Measurements from ENCODE around the gene LACTBL1.

GRCh38 chr1:22918644-22919043 is 54.0 kb downstream of the LACTBL1 start:
- TF ChIP-seq, protein P1, sequence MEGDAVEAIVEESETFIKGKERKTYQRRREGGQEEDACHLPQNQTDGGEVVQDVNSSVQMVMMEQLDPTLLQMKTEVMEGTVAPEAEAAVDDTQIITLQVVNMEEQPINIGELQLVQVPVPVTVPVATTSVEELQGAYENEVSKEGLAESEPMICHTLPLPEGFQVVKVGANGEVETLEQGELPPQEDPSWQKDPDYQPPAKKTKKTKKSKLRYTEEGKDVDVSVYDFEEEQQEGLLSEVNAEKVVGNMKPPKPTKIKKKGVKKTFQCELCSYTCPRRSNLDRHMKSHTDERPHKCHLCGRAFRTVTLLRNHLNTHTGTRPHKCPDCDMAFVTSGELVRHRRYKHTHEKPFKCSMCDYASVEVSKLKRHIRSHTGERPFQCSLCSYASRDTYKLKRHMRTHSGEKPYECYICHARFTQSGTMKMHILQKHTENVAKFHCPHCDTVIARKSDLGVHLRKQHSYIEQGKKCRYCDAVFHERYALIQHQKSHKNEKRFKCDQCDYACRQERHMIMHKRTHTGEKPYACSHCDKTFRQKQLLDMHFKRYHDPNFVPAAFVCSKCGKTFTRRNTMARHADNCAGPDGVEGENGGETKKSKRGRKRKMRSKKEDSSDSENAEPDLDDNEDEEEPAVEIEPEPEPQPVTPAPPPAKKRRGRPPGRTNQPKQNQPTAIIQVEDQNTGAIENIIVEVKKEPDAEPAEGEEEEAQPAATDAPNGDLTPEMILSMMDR (IDR thresholded peaks at IDR 0.05; ENCODE audit: insufficient read depth, low read depth, low read length): no peak
- no peak for TF ChIP-seq EZH2 (IDR thresholded peaks at IDR 0.05; ENCODE audit: insufficient read depth, low read length)
